Measurements from ENCODE around the gene LEF1. TPM values are rescaled to one million over a fixed set of nuclear protein-coding genes. Genes with fewer than 3 reads are reported as not detected.

Gene LEF1
- total RNA-seq, 1 donor from 2014 or later = not detected

DNA sequence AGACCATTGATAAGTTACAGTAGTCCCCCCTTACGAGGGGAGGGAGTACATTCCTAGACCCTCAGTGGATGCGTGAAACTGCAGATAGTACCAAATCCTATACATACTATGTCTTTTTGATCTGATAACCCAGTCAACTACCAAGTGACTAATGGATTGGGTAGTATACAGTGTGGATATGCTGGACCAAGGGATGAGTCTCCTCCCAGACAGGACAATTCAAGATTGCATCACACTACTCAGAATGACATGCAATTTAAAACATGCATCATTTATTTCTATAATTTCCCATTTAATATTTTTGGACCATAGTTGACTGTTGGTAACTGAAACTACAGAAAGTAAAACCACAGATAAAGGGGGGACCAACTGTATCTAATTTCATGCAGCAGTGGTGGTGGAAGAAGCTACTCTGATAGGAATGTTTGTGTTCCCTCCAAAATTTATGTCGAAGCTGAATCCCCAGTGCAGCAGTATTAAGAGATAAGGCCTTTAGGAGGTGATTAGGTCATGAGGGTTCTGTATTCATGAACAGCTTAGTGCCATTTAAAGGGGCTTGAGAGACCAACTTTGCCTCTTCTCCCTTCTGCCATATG is 167.1 kb downstream of the LEF1 start:
- DNase-seq (ENCODE audit: low read depth, low spot score) = no peak

DNA sequence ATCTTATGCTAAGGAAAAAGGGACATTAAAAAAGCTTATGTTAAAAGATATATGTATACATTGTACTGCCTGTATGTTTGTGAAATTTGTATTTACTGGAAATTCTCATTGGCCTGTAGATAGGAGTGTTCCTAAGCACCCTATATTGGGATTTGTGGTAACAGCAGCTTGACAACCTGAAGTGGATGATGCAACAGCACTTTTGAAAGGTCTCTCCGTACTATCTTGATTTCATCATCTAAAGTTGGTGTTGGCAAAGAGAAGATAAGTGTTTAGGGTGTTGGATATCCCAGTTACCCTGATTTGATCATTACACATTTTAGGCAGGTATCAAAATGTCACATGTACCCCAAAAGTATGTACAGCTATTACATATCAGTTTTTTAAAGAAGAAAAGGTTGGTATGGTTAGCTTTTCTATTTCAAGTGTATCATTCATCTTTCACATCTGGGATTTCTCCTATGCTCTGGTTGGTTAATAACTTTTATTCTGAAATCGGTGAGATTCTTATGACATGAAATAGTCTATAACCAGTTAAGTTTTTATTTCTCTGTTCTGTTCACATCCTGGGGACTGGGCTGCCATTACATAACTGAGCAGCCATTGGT is 168.7 kb downstream of the LEF1 start:
- no peak for DNase-seq (ENCODE audit: low read depth, low spot score)

- no peak for DNase-seq (ENCODE audit: low read depth, low spot score)
Observed at GRCh38 chr4:107997794-107998193, 170.9 kb downstream of the LEF1 start.

Other genes starting within 250 kb of the LEF1 start
- gene CYP2U1, start 237.4 kb downstream of the LEF1 start, total RNA-seq = 4.9 and 14.5 TPM in 2 replicates
- gene HADH, start 179.0 kb downstream of the LEF1 start, total RNA-seq = 7.3 and 7.9 TPM in 2 replicates